ENCODE results near the gene APMAP. TPM values are rescaled to one million over a fixed set of nuclear protein-coding genes. Genes with fewer than 3 reads are reported as not detected.

APMAP gene
- total and polyA plus RNA-seq, 2 experiments from 2014 or later = 50.4 to 90.2 TPM

- TF ChIP-seq CTCF (IDR thresholded peaks at IDR 0.05; ENCODE audit: low read depth, low read length) = no peak
- Histone ChIP-seq H3K27ac (no peak overlapping the region), H3K9me3 (ENCODE audit: low read depth) (no peaks in the 10 kb centered on the region), H3K4me3 (no peak overlapping the region), H3K36me3 (no peaks in the 10 kb centered on the region), H3K4me1 (ENCODE audit: low read depth) (no peaks in the 10 kb centered on the region), H3K27me3 (no peaks in the 10 kb centered on the region)
- no peak for DNase-seq (ENCODE audit: low read depth in 1 of 2, low spot score in 1 of 2)
Observed at GRCh38 chr20:24984961-24985640, 7.5 kb downstream of the APMAP start.

GRCh38 chr20:24983896-24984295 is 8.7 kb downstream of the APMAP start:
- no peak for DNase-seq (ENCODE audit: low read depth in 1 of 2, low spot score in 1 of 2)
- Histone ChIP-seq H3K27me3 (no peaks in the 10 kb centered on the region), H3K4me1 (ENCODE audit: low read depth) (no peaks in the 10 kb centered on the region), H3K27ac (no peak overlapping the region), H3K9me3 (ENCODE audit: low read depth) (no peaks in the 10 kb centered on the region), H3K36me3 (no peaks in the 10 kb centered on the region), H3K4me3 (no peak overlapping the region)
- TF ChIP-seq CTCF (IDR thresholded peaks at IDR 0.05; ENCODE audit: low read depth, low read length) = no peak

GRCh38 chr20:24981790-24982189 is 10.8 kb downstream of the APMAP start:
- no peaks in the 10 kb centered on the region for H3K27me3 ChIP-seq
- no peak overlapping the region for H3K27ac ChIP-seq
- H3K36me3 ChIP-seq = no peaks in the 10 kb centered on the region
- H3K4me1 ChIP-seq (ENCODE audit: low read depth) = no peaks in the 10 kb centered on the region
- no peaks in the 10 kb centered on the region for H3K9me3 ChIP-seq (ENCODE audit: low read depth)
- TF ChIP-seq CTCF (IDR thresholded peaks at IDR 0.05; ENCODE audit: low read depth, low read length) = no peak
- DNase-seq (ENCODE audit: low read depth in 1 of 2, low spot score in 1 of 2) = no peak
- no peak overlapping the region for H3K4me3 ChIP-seq

- H3K4me3 ChIP-seq = no peak overlapping the region
- DNase-seq (ENCODE audit: low read depth in 1 of 2, low spot score in 1 of 2) = no peak
- H3K27me3 ChIP-seq = no peaks in the 10 kb centered on the region
- no peaks in the 10 kb centered on the region for H3K4me1 ChIP-seq (ENCODE audit: low read depth)
- no peak overlapping the region for H3K27ac ChIP-seq
- H3K9me3 ChIP-seq (ENCODE audit: low read depth) = no peaks in the 10 kb centered on the region
- H3K36me3 ChIP-seq = no peaks in the 10 kb centered on the region
- no peak for TF ChIP-seq CTCF (IDR thresholded peaks at IDR 0.05; ENCODE audit: low read depth, low read length)
Observed at GRCh38 chr20:24981282-24981681, 11.3 kb downstream of the APMAP start.

- TF ChIP-seq CTCF (IDR thresholded peaks at IDR 0.05; ENCODE audit: low read depth, low read length) = no peak
- Histone ChIP-seq H3K27ac (no peak overlapping the region), H3K4me3 (no peak overlapping the region), H3K36me3 (no peaks in the 10 kb centered on the region), H3K9me3 (ENCODE audit: low read depth) (no peaks in the 10 kb centered on the region), H3K4me1 (ENCODE audit: low read depth) (no peaks in the 10 kb centered on the region), H3K27me3 (no peaks in the 10 kb centered on the region)
- DNase-seq (ENCODE audit: low read depth in 1 of 2, low spot score in 1 of 2) = no peak
Observed at GRCh38 chr20:24980291-24981053, 12.1 kb downstream of the APMAP start.
